Measurements from ENCODE around the gene BRD3OS.
A peak's percentile ranks its signal among the peaks of the same experiment; 100 is the strongest.

The BRD3OS gene

GRCh38 chr9:133998915-133999595 is 26.2 kb upstream of the BRD3OS start:
- Histone ChIP-seq H4K91ac (ENCODE audit: low read length) (no peak overlapping the region), H3K27me3 (ENCODE audit: control insufficient read depth in 1 of 2, insufficient read depth in 1 of 2, low read length in 2 of 2) (peaks cover 3 to 48% of the 10 kb centered on the region in 2 experiments), H2BK5ac (ENCODE audit: low read depth, low read length, poor library complexity, severe bottlenecking) (no peak overlapping the region), H3K79me1 (replicated peaks; ENCODE audit: low read length, poor library complexity, severe bottlenecking) (peaks cover 4% of the 10 kb centered on the region), H3K23ac (ENCODE audit: low read length in 2 of 2) (no peak overlapping the region), H2BK15ac (ENCODE audit: low read depth, poor library complexity, severe bottlenecking) (no peak overlapping the region), H3K27ac (ENCODE audit: low read length, poor library complexity, severe bottlenecking) (no peak overlapping the region), H3K18ac (ENCODE audit: low read depth in 1 of 2, low read length in 2 of 2) (no peak overlapping the region), H4K8ac (ENCODE audit: low read length) (no peak overlapping the region), H3K14ac (ENCODE audit: low read length in 2 of 2) (no peak overlapping the region), H2BK12ac (ENCODE audit: low read length in 2 of 2) (no peak overlapping the region), H3K4ac (ENCODE audit: low read depth in 1 of 2, low read length in 2 of 2) (no peak overlapping the region), H3K9ac (ENCODE audit: low read length) (no peak overlapping the region), H2AK5ac (ENCODE audit: low read length, severe bottlenecking) (no peak overlapping the region), H2BK120ac (ENCODE audit: low read depth, low read length) (no peak overlapping the region), H3K4me3 (ENCODE audit: insufficient read depth in 1 of 2, low read depth in 1 of 2, low read length in 2 of 2) (no peak overlapping the region), H3K36me3 (ENCODE audit: control insufficient read depth in 1 of 2, insufficient read depth in 2 of 2, low read depth in 1 of 2, low read length in 2 of 2) (no peaks in the 10 kb centered on the region), H3K9me3 (ENCODE audit: control insufficient read depth, low read length) (no peaks in the 10 kb centered on the region), H3K4me2 (ENCODE audit: low read length, poor library complexity, severe bottlenecking) (no peak overlapping the region), H2AFZ (ENCODE audit: low read depth, low read length) (no peak overlapping the region), H3K4me1 (ENCODE audit: control insufficient read depth, insufficient read depth, low read depth, low read length) (peaks cover 20% of the 10 kb centered on the region)
- WGBS: 91% methylated on average over 1 of the region's 1 CpG
- DNase-seq: no peak

- Histone ChIP-seq H3K9ac (ENCODE audit: low read length) (no peak overlapping the region), H3K14ac (ENCODE audit: low read length in 2 of 2) (no peak overlapping the region), H3K9me3 (ENCODE audit: control insufficient read depth, low read length) (no peaks in the 10 kb centered on the region), H3K4ac (ENCODE audit: low read depth in 1 of 2, low read length in 2 of 2) (no peak overlapping the region), H4K8ac (ENCODE audit: low read length) (no peak overlapping the region), H3K27me3 (ENCODE audit: control insufficient read depth in 1 of 2, insufficient read depth in 1 of 2, low read length in 2 of 2) (peaks cover 3 to 56% of the 10 kb centered on the region in 2 experiments), H3K18ac (ENCODE audit: low read depth in 1 of 2, low read length in 2 of 2) (no peak overlapping the region), H2AK5ac (ENCODE audit: low read length, severe bottlenecking) (peak overlapping the region; percentile 8), H4K91ac (ENCODE audit: low read length) (no peak overlapping the region), H3K4me3 (ENCODE audit: insufficient read depth in 1 of 2, low read depth in 1 of 2, low read length in 2 of 2) (no peak overlapping the region), H2BK12ac (ENCODE audit: low read length in 2 of 2) (no peak overlapping the region), H3K27ac (ENCODE audit: low read length, poor library complexity, severe bottlenecking) (no peak overlapping the region), H3K4me1 (ENCODE audit: control insufficient read depth, insufficient read depth, low read depth, low read length) (peaks cover 13% of the 10 kb centered on the region), H2BK15ac (ENCODE audit: low read depth, poor library complexity, severe bottlenecking) (no peak overlapping the region), H3K36me3 (ENCODE audit: control insufficient read depth in 1 of 2, insufficient read depth in 2 of 2, low read depth in 1 of 2, low read length in 2 of 2) (no peaks in the 10 kb centered on the region), H2BK5ac (ENCODE audit: low read depth, low read length, poor library complexity, severe bottlenecking) (no peak overlapping the region), H2BK120ac (ENCODE audit: low read depth, low read length) (no peak overlapping the region), H2AFZ (ENCODE audit: low read depth, low read length) (no peak overlapping the region), H3K79me1 (replicated peaks; ENCODE audit: low read length, poor library complexity, severe bottlenecking) (no peaks in the 10 kb centered on the region), H3K23ac (ENCODE audit: low read length in 2 of 2) (no peak overlapping the region), H3K4me2 (ENCODE audit: low read length, poor library complexity, severe bottlenecking) (no peak overlapping the region)
- no peak for DNase-seq
- WGBS: 77% methylated on average over 6 of the region's 6 CpGs
Observed at GRCh38 chr9:133999851-134000265, 25.4 kb upstream of the BRD3OS start.

GRCh38 chr9:134002796-134003195 is 22.5 kb upstream of the BRD3OS start:
- no peak overlapping the region for H3K9ac ChIP-seq (ENCODE audit: low read length)
- H3K79me1 ChIP-seq (replicated peaks; ENCODE audit: low read length, poor library complexity, severe bottlenecking): no peaks in the 10 kb centered on the region
- no peak overlapping the region for H3K27ac ChIP-seq (ENCODE audit: low read length, poor library complexity, severe bottlenecking)
- no peak overlapping the region for H3K23ac ChIP-seq (ENCODE audit: low read length in 2 of 2)
- no peak overlapping the region for H3K4me2 ChIP-seq (ENCODE audit: low read length, poor library complexity, severe bottlenecking)
- no peak overlapping the region for H4K91ac ChIP-seq (ENCODE audit: low read length)
- no peak overlapping the region for H3K4ac ChIP-seq (ENCODE audit: low read depth in 1 of 2, low read length in 2 of 2)
- no peak overlapping the region for H3K14ac ChIP-seq (ENCODE audit: low read length in 2 of 2)
- H2AK5ac ChIP-seq (ENCODE audit: low read length, severe bottlenecking): no peak overlapping the region
- no peak for DNase-seq
- no peak overlapping the region for H3K4me3 ChIP-seq (ENCODE audit: insufficient read depth in 1 of 2, low read depth in 1 of 2, low read length in 2 of 2)
- H2BK15ac ChIP-seq (ENCODE audit: low read depth, poor library complexity, severe bottlenecking): no peak overlapping the region
- no peaks in the 10 kb centered on the region for H3K9me3 ChIP-seq (ENCODE audit: control insufficient read depth, low read length)
- no peak overlapping the region for H2BK5ac ChIP-seq (ENCODE audit: low read depth, low read length, poor library complexity, severe bottlenecking)
- H2BK120ac ChIP-seq (ENCODE audit: low read depth, low read length): no peak overlapping the region
- peaks cover 6% of the 10 kb centered on the region for H3K4me1 ChIP-seq (ENCODE audit: control insufficient read depth, insufficient read depth, low read depth, low read length)
- H2AFZ ChIP-seq (ENCODE audit: low read depth, low read length): no peak overlapping the region
- H3K18ac ChIP-seq (ENCODE audit: low read depth in 1 of 2, low read length in 2 of 2): no peak overlapping the region
- no peaks in the 10 kb centered on the region for H3K36me3 ChIP-seq (ENCODE audit: control insufficient read depth in 1 of 2, insufficient read depth in 2 of 2, low read depth in 1 of 2, low read length in 2 of 2)
- no peak overlapping the region for H4K8ac ChIP-seq (ENCODE audit: low read length)
- peaks cover 3 to 51% of the 10 kb centered on the region in 2 experiments for H3K27me3 ChIP-seq (ENCODE audit: control insufficient read depth in 1 of 2, insufficient read depth in 1 of 2, low read length in 2 of 2)
- 100% methylated on average over 1 of the region's 2 CpGs for WGBS
- H2BK12ac ChIP-seq (ENCODE audit: low read length in 2 of 2): no peak overlapping the region

- Histone ChIP-seq H3K4me1 (ENCODE audit: control insufficient read depth, insufficient read depth, low read depth, low read length) (peaks cover 6% of the 10 kb centered on the region), H2AK5ac (ENCODE audit: low read length, severe bottlenecking) (no peak overlapping the region), H3K27ac (ENCODE audit: low read length, poor library complexity, severe bottlenecking) (no peak overlapping the region), H3K79me1 (replicated peaks; ENCODE audit: low read length, poor library complexity, severe bottlenecking) (no peaks in the 10 kb centered on the region), H3K18ac (ENCODE audit: low read depth in 1 of 2, low read length in 2 of 2) (no peak overlapping the region), H3K36me3 (ENCODE audit: control insufficient read depth in 1 of 2, insufficient read depth in 2 of 2, low read depth in 1 of 2, low read length in 2 of 2) (no peaks in the 10 kb centered on the region), H3K4me2 (ENCODE audit: low read length, poor library complexity, severe bottlenecking) (no peak overlapping the region), H2BK12ac (ENCODE audit: low read length in 2 of 2) (no peak overlapping the region), H2AFZ (ENCODE audit: low read depth, low read length) (no peak overlapping the region), H3K9me3 (ENCODE audit: control insufficient read depth, low read length) (no peaks in the 10 kb centered on the region), H3K14ac (ENCODE audit: low read length in 2 of 2) (no peak overlapping the region), H3K4ac (ENCODE audit: low read depth in 1 of 2, low read length in 2 of 2) (no peak overlapping the region), H3K27me3 (ENCODE audit: control insufficient read depth in 1 of 2, insufficient read depth in 1 of 2, low read length in 2 of 2) (peaks cover 3 to 51% of the 10 kb centered on the region in 2 experiments), H2BK15ac (ENCODE audit: low read depth, poor library complexity, severe bottlenecking) (no peak overlapping the region), H4K8ac (ENCODE audit: low read length) (no peak overlapping the region), H2BK120ac (ENCODE audit: low read depth, low read length) (no peak overlapping the region), H3K9ac (ENCODE audit: low read length) (no peak overlapping the region), H3K23ac (ENCODE audit: low read length in 2 of 2) (no peak overlapping the region), H2BK5ac (ENCODE audit: low read depth, low read length, poor library complexity, severe bottlenecking) (no peak overlapping the region), H3K4me3 (ENCODE audit: insufficient read depth in 1 of 2, low read depth in 1 of 2, low read length in 2 of 2) (no peak overlapping the region), H4K91ac (ENCODE audit: low read length) (no peak overlapping the region)
- DNase-seq: no peak
- 74% methylated on average over 2 of the region's 2 CpGs for WGBS
Observed at GRCh38 chr9:134003237-134003636, 22.0 kb upstream of the BRD3OS start.
